HFF-Myc (cell line): ENCODE data around the gene RAB33A.

Experiments used
- DNase-seq: peaks from one replicate; pipeline ENCODE4 v3.0.0-alpha.2; 2011; ENCODE audit warnings: low read depth; ENCODE audit errors: extremely low read depth
- H3K4me3 ChIP-seq: replicated peaks from 2 replicates; pipeline ENCODE4 v1.5.1; 2011; ENCODE audit warnings: low read depth, mild to moderate bottlenecking, control low read depth, low read length
- TF ChIP-seq, protein P1 (sequence below): IDR thresholded peaks from 2 replicates; pipeline ENCODE4 v1.5.1; 2012; ENCODE audit warnings: mild to moderate bottlenecking, low read depth, low read length, control low read depth; ENCODE audit errors: missing control alignments

The RAB33A gene

DNA sequence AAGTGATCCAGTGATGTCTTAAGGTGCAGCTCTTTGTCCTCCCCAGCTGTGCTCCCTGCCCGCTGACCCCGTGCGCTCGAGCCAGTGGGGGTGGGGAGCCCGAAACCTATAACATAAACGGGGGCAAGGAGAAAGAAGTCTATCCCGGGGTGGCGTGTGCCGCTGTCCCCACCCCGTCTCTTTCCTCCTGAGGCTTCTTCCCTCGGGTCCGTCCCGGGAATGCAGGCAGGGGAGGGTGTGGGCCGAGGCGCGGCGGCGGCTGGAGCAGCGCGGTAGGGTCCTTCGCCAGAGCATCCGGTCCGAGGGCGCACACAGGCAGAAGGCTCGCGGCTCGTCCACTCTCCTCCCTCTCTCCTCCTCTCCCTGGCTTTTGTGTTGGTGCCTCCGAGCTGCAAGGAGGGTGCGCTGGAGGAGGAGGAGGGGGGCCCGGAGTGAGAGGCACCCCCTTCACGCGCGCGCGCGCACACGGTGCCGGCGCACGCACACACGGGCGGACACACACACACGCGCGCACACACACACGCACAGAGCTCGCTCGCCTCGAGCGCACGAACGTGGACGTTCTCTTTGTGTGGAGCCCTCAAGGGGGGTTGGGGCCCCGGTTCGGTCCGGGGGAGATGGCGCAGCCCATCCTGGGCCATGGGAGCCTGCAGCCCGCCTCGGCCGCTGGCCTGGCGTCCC, at the start of gene RAB33A:
TSS of gene RAB33A (plus strand) at position 517 of the 681 bp plus-strand sequence. CDS start at position 618, 101 bp downstream.
- H3K4me3 ChIP-seq = peak within 1 kb of the TSS; percentile 43
- no peak for DNase-seq
- TF ChIP-seq, protein P1, sequence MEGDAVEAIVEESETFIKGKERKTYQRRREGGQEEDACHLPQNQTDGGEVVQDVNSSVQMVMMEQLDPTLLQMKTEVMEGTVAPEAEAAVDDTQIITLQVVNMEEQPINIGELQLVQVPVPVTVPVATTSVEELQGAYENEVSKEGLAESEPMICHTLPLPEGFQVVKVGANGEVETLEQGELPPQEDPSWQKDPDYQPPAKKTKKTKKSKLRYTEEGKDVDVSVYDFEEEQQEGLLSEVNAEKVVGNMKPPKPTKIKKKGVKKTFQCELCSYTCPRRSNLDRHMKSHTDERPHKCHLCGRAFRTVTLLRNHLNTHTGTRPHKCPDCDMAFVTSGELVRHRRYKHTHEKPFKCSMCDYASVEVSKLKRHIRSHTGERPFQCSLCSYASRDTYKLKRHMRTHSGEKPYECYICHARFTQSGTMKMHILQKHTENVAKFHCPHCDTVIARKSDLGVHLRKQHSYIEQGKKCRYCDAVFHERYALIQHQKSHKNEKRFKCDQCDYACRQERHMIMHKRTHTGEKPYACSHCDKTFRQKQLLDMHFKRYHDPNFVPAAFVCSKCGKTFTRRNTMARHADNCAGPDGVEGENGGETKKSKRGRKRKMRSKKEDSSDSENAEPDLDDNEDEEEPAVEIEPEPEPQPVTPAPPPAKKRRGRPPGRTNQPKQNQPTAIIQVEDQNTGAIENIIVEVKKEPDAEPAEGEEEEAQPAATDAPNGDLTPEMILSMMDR = no peak

- no peak for DNase-seq
- TF ChIP-seq, protein P1 = no peak
- no peak overlapping the region for H3K4me3 ChIP-seq
These were observed 47.2 kb upstream of the RAB33A start for GRCh38 chrX:130124577-130124976.

- no peak overlapping the region for H3K4me3 ChIP-seq
- TF ChIP-seq, protein P1 = no peak
- no peak for DNase-seq
These were observed 46.5 kb upstream of the RAB33A start for GRCh38 chrX:130125091-130125874.

DNA sequence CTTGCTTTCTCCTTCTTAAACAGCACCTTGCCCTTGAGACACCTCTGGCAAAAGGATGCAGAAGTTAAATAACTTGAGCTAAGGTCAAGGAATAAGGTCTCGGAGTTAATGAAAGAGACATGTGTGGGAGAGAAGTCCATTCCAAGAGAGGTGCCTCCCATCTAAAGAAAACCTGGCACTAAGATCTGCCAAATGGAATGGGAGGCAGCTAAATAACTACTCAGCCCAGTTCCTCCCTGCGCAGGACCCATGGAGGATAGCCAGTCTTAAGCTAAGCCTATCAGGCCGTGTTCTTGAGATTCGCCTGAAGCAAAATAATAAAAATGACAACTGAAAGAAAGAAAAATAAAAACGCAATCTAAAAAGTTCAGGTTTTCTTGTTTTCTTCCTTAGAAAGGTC, 40.8 kb upstream of the RAB33A start:
- no peak for DNase-seq
- no peak overlapping the region for H3K4me3 ChIP-seq
- TF ChIP-seq, protein P1 = no peak

GRCh38 chrX:130136496-130136895, 35.3 kb upstream of the RAB33A start:
- DNase-seq = no peak
- no peak overlapping the region for H3K4me3 ChIP-seq
- TF ChIP-seq, protein P1 = no peak

DNA sequence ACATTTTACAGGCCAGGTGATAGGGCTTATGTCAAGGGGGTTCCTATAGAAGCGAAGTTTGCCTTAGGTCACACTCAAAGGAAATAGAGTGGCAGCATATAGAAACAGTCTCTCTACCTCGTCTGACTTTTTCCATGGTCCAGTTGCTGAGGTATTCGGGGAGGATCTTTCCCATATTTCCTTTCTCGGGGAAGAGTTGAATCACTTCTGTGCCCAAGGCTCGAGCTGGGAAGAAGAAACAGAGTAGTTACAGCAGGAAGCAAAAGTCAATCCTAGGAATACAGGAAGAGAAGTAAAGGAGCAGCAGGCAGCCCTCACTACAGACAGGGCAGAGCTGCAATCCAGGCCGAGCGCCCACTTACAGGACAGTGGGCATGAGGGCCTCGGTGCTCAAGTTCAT, 34.8 kb upstream of the RAB33A start:
- TF ChIP-seq, protein P1 = no peak
- no peak overlapping the region for H3K4me3 ChIP-seq
- no peak for DNase-seq
